Epithelial cell of esophagus (primary cell): Measurements from ENCODE around the gene PTPRE.
"Not testable (repeated sequence)": the region's sequence is repeated elsewhere in the genome, so short reads cannot be mapped to it uniquely, and the experiment has no call there.

ENCODE experiments used
- DNase-seq: peaks from one replicate; pipeline ENCODE4 v3.0.0; 2010; ENCODE audit warnings: low read depth
- H3K4me3 ChIP-seq: 2 replicates; pipeline ENCODE4 v1.5.1; 2011; ENCODE audit warnings: mild to moderate bottlenecking, low read length, control low read depth
- TF ChIP-seq, protein P1 (sequence below): IDR thresholded peaks from 2 replicates; pipeline ENCODE4 v1.5.1; 2011; ENCODE audit warnings: low read depth, mild to moderate bottlenecking, low read length, control low read depth, inconsistent platforms; ENCODE audit not compliant: insufficient read depth; ENCODE audit errors: missing control alignments

Gene PTPRE

DNA sequence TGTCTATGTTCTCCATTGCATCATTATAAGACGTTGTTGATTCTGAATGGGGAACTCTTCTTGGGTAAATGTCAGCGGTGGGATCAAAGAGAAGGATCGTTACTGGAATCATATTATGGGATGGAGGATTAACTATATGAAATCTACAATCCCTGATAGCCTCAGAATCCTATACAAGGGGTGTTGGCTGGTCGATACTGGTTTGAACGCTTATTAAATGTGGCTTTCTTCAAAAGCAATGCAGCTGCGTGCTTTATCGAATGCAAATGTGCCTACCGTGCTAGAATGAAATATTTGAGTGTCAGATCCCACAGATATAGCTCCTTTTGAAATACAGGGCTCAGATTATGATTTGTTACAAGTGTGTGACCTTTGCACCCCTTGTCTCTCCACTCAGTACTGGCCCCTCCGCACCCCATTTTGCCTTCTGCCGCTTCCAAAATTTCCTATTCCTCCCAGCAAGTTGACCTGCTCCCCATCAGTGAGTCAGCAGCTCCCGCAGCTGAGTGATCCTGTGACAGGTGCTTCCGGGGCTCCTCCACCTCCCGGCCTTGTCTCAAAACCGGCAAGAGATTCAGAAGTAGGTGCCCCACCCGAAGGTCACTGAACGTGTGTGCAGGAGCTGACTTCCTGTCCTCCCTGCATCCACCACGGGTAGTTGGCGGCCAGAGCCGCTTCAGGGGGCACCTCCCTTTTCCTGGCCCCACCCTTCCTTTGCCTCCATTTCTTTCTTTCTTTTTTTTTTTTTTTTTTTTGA, 76.6 kb downstream of the PTPRE start:
- no peak overlapping the region for H3K4me3 ChIP-seq
- no peak for DNase-seq
- TF ChIP-seq, protein P1, sequence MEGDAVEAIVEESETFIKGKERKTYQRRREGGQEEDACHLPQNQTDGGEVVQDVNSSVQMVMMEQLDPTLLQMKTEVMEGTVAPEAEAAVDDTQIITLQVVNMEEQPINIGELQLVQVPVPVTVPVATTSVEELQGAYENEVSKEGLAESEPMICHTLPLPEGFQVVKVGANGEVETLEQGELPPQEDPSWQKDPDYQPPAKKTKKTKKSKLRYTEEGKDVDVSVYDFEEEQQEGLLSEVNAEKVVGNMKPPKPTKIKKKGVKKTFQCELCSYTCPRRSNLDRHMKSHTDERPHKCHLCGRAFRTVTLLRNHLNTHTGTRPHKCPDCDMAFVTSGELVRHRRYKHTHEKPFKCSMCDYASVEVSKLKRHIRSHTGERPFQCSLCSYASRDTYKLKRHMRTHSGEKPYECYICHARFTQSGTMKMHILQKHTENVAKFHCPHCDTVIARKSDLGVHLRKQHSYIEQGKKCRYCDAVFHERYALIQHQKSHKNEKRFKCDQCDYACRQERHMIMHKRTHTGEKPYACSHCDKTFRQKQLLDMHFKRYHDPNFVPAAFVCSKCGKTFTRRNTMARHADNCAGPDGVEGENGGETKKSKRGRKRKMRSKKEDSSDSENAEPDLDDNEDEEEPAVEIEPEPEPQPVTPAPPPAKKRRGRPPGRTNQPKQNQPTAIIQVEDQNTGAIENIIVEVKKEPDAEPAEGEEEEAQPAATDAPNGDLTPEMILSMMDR = no peak

DNA sequence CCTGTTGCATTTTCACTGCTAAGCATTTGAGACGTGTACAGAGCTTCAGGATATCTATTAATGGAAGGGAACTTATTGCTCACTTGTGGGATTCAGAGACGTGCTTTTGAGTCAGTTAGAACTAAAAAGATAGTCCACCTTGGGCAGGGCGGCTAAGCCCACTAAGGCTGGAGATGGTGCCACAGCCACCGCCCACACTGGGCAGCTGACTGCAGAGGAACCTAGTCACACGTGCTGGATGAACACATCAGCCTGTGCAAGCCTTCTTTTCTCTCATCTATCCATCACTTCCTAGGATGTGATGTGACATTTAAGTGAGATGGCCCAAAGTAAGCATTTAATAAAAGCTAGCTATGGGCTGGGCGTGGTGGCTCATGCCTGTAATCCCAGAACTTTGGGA, 78.0 kb downstream of the PTPRE start:
- DNase-seq = no peak
- H3K4me3 ChIP-seq = no peak overlapping the region
- TF ChIP-seq, protein P1 = no peak

DNA sequence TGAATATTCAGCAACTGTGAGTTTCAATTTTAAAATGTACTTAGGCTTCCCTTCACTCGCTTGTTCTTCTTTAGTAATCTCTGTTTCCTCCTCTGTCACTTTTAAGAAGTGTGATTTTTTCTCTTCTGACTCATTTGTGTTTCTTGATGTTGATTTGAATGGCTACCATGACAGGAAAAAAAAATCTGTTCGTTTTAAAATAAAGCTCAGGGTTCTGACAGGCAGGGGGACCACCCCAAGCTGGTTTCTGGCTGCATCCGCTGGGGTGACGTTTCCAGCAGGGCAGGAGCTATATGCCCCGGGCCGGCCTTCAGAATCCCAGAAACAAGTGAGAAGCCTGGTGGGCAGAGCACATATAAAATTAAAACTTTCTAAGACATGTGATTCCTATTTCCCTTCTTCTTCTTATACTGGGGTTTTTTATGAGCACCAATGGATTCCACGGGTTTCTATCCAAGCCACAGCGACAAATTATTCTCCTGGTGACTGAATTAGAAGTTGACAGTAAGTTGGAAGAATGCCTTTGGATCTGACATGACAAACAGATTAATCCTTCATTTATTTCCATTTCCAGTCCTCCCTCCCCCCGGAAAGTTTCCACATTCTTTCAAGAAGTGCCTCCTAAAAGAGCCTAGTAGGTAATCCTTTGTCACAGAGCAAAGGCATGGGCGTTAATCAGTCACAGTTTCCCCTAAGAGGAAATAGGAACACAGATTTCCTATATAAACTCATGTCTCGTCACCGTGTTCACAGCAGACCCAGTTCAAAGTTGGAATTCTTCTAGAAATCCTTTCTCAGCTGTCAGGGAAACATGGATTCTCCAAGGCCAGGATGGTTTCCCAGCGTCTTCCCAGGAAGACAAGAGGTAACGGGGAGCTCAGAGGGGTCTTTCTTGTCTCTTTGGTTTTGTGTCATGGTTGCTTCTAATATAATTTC, 79.9 kb downstream of the PTPRE start:
- no peak overlapping the region for H3K4me3 ChIP-seq
- TF ChIP-seq, protein P1 = no peak
- no peak for DNase-seq

DNA sequence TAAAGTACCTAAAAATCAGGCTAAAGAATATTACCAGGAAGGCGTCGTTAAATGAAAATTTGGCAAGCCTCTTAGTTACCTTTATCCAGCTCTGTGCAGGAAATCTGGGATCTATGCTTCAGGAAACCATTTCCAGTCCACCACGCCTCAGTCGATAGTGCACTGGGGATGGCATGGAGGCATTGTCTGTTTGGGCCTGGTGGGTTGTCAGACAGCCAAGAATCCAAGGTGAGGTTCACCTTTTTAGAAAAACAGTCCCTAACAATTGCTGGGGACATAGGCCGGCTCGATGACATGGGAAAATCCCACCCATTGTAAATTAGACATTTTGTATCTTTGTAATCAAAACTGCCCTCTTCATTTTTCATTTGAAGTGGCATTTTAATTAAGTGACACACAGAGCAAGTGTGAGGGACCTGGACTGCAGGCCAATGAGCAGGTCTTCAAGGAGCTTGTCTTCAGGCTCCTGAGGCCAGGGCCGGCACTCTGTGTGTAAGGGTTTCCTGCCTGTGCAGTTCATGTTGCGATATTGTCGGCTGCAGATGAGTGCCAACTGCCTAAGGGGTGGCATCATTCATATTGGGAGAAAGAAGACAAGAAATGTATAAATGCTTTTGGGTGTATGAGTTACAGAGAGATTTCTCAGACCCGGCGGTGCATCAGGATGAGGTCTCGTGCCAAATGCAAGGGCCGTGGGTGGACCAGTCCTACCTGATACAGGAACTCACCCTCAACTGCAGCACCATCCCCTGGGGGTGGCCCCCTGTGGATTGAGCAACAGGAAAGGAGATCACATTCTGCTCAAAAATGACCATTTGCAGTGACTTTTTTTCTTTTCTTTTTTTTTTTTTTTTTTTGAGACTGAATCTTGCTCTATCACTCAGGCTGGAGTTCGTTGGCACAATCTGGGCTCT, 80.8 kb downstream of the PTPRE start:
- TF ChIP-seq, protein P1 = no peak
- DNase-seq = peak; percentile 26
- no peak overlapping the region for H3K4me3 ChIP-seq

DNA sequence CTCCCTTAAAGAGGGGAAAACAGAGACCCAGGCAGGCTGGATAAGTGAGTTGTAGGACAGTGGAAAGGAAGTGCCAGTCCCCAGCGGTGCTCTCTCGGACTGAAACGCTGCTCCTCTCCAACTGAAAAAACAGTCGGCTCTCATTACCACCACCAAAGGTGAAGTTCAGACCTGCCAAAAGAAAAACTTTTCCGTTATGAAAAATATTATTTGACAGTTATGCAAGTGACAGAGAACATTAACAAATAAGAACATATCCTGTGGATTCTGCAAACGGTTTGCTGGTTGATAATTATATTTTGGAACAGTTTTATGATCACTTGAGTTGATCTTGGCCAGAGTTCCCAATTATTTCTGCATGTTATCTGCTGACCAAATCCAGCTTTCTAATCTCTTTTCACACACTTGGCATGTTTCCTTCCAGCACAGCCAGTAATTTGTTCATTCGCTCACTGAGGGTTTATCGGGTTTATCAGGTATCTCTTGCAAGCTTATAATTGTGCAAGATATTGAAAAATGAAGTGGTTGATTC, 82.6 kb downstream of the PTPRE start:
- H3K4me3 ChIP-seq = no peak overlapping the region
- TF ChIP-seq, protein P1 = no peak
- no peak for DNase-seq

DNA sequence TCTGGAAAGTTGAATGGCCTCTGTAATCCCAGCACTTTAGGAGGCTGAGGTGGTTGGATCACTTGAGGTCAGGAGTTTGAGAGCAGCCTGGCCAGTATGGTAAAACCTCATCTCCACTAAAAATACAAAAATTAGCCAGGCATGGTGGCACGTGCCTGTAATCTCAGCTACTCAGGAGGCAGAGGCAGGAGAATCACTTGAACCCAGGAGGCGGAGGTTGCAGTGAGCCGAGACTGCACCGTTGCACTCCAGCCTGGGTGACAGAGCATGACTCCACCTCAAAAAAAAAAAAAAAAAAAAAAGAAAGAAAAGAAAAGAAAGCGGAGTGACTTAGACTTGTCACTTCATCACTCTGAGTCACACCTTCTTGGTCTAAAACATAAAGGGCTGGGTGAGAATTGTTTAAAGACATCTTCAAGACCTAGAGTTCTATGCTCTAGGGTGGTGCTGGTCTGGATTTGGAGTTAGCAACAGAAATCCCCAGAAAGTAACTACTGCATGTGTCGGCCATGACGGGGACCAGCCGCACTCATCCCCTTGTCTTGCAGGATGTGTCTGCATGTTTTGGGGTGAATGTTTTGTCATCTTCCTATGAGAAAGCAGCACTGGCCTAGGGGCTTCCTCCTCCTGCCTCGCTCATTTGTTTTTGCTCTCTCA, 83.4 kb downstream of the PTPRE start:
- peak; percentile 59 for DNase-seq
- H3K4me3 ChIP-seq = not testable (repeated sequence)
